SK-N-SH treated with all-trans-retinoic acid at 6 μM for 48 hours (cell line): ENCODE data around the gene MTF2.

Experiments
- BACH2 ChIP-seq: fragments of 250-450 bp; sonication (Bioruptor Pico); IDR thresholded peaks from 2 replicates; pipeline ENCODE4 v1.9.0; 2021; ENCODE audit warnings: mild to moderate bottlenecking, borderline replicate concordance
- ISL1 ChIP-seq: fragments of 250-450 bp; sonication (Bioruptor Pico); IDR thresholded peaks from 2 replicates; pipeline ENCODE4 v2.1.2; 2022; ENCODE audit warnings: mild to moderate bottlenecking, moderate library complexity
- OSR1 ChIP-seq: fragments of 250-450 bp; sonication (Bioruptor Pico); IDR thresholded peaks from 2 replicates; pipeline ENCODE4 v1.8.0; 2022; ENCODE audit warnings: moderate library complexity, mild to moderate bottlenecking, inconsistent platforms
- RARB ChIP-seq: fragments of 250-450 bp; sonication (Bioruptor Pico); IDR thresholded peaks from 2 replicates; pipeline ENCODE4 v1.8.0; 2021; ENCODE audit warnings: mild to moderate bottlenecking, moderate library complexity
- SNAI2 ChIP-seq: fragments of 250-450 bp; sonication (Bioruptor Pico); IDR thresholded peaks from 2 replicates; pipeline ENCODE4 v1.5.0; 2020; ENCODE audit warnings: mild to moderate bottlenecking, moderate library complexity
- TCF4 ChIP-seq: fragments of 250-450 bp; sonication (Bioruptor Pico); IDR thresholded peaks from 2 replicates; pipeline ENCODE4 v1.8.0; 2021; ENCODE audit warnings: mild to moderate bottlenecking, moderate library complexity, borderline replicate concordance
- ZFP3 ChIP-seq: fragments of 250-450 bp; sonication (Bioruptor Pico); IDR thresholded peaks from 2 replicates; pipeline ENCODE4 v1.5.0; 2020; ENCODE audit warnings: mild to moderate bottlenecking, moderate library complexity
- ZNF565 ChIP-seq: fragments of 450-650 bp; formaldehyde crosslinking; conservative IDR thresholded peaks from 2 replicates; pipeline ENCODE4 v1.5.0; 2020; ENCODE audit warnings: low read depth, mild to moderate bottlenecking, moderate library complexity
- ZNF8 ChIP-seq: fragments of 450-650 bp; formaldehyde crosslinking; IDR thresholded peaks from 2 replicates; pipeline ENCODE4 v1.5.0; 2020; ENCODE audit warnings: mild to moderate bottlenecking, moderate library complexity
- TF ChIP-seq, protein P1 (sequence below): fragments of 250-450 bp; sonication (Bioruptor Pico); IDR thresholded peaks from 2 replicates; pipeline ENCODE4 v1.5.0; 2020; ENCODE audit warnings: mild to moderate bottlenecking, moderate library complexity
- TF ChIP-seq, protein P2 (sequence below): fragments of 250-450 bp; sonication (Bioruptor Pico); IDR thresholded peaks from 2 replicates; pipeline ENCODE4 v1.8.0; 2020; ENCODE audit warnings: mild to moderate bottlenecking, moderate library complexity, borderline replicate concordance
- TF ChIP-seq, protein P3 (sequence below): fragments of 250-450 bp; sonication (Bioruptor Pico); IDR thresholded peaks from 2 replicates; pipeline ENCODE4 v1.8.0; 2021; ENCODE audit warnings: low read depth, mild to moderate bottlenecking, moderate library complexity, borderline replicate concordance
- TF ChIP-seq, protein P4 (sequence below): fragments of 250-450 bp; sonication (Bioruptor Pico); IDR thresholded peaks from 2 replicates; pipeline ENCODE4 v1.5.1; 2020; ENCODE audit warnings: low read depth, mild to moderate bottlenecking, moderate library complexity
- TF ChIP-seq, protein P5 (sequence below): fragments of 250-450 bp; sonication (Bioruptor Pico); IDR thresholded peaks from 2 replicates; pipeline ENCODE4 v1.5.1; 2021; ENCODE audit warnings: mild to moderate bottlenecking, moderate library complexity

DNA sequence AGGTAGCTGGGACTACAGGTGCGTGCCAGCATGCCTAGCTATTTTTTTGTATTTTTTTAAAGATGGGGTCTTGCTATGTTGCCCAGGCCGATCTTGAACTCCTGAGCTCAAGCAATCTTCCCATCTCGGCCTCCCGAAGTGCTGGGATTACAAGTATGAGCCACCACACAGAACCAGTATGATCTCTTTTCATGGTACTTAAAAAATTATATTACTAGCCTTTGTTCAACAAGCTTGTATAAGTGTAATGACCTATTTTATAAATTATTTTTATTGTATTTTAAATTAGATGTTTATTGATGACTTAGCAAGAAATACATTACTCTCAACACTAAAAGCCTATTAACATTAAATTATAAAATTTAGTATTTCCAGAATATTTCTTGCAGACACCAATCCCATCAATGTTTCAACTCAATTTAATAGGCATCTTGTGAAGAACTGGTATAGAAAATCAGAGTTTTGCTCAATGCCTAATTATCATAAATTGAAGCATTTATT, 36.0 kb upstream of the MTF2 start:
- no peak for TF ChIP-seq RARB (CRISPR knock-in tag)
- no peak for TF ChIP-seq BACH2 (CRISPR knock-in tag)
- no peak for TF ChIP-seq ZNF8 (CRISPR knock-in tag)
- no peak for TF ChIP-seq ZNF565 (CRISPR knock-in tag)
- TF ChIP-seq, protein P1, sequence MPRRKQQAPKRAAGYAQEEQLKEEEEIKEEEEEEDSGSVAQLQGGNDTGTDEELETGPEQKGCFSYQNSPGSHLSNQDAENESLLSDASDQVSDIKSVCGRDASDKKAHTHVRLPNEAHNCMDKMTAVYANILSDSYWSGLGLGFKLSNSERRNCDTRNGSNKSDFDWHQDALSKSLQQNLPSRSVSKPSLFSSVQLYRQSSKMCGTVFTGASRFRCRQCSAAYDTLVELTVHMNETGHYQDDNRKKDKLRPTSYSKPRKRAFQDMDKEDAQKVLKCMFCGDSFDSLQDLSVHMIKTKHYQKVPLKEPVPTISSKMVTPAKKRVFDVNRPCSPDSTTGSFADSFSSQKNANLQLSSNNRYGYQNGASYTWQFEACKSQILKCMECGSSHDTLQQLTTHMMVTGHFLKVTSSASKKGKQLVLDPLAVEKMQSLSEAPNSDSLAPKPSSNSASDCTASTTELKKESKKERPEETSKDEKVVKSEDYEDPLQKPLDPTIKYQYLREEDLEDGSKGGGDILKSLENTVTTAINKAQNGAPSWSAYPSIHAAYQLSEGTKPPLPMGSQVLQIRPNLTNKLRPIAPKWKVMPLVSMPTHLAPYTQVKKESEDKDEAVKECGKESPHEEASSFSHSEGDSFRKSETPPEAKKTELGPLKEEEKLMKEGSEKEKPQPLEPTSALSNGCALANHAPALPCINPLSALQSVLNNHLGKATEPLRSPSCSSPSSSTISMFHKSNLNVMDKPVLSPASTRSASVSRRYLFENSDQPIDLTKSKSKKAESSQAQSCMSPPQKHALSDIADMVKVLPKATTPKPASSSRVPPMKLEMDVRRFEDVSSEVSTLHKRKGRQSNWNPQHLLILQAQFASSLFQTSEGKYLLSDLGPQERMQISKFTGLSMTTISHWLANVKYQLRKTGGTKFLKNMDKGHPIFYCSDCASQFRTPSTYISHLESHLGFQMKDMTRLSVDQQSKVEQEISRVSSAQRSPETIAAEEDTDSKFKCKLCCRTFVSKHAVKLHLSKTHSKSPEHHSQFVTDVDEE (CRISPR knock-in tag), result no peak
- TF ChIP-seq, protein P2, sequence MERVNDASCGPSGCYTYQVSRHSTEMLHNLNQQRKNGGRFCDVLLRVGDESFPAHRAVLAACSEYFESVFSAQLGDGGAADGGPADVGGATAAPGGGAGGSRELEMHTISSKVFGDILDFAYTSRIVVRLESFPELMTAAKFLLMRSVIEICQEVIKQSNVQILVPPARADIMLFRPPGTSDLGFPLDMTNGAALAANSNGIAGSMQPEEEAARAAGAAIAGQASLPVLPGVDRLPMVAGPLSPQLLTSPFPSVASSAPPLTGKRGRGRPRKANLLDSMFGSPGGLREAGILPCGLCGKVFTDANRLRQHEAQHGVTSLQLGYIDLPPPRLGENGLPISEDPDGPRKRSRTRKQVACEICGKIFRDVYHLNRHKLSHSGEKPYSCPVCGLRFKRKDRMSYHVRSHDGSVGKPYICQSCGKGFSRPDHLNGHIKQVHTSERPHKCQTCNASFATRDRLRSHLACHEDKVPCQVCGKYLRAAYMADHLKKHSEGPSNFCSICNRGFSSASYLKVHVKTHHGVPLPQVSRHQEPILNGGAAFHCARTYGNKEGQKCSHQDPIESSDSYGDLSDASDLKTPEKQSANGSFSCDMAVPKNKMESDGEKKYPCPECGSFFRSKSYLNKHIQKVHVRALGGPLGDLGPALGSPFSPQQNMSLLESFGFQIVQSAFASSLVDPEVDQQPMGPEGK (CRISPR knock-in tag), result no peak
- TF ChIP-seq ZFP3, result no peak
- TF ChIP-seq TCF4 (CRISPR knock-in tag), result no peak
- TF ChIP-seq, protein P3, sequence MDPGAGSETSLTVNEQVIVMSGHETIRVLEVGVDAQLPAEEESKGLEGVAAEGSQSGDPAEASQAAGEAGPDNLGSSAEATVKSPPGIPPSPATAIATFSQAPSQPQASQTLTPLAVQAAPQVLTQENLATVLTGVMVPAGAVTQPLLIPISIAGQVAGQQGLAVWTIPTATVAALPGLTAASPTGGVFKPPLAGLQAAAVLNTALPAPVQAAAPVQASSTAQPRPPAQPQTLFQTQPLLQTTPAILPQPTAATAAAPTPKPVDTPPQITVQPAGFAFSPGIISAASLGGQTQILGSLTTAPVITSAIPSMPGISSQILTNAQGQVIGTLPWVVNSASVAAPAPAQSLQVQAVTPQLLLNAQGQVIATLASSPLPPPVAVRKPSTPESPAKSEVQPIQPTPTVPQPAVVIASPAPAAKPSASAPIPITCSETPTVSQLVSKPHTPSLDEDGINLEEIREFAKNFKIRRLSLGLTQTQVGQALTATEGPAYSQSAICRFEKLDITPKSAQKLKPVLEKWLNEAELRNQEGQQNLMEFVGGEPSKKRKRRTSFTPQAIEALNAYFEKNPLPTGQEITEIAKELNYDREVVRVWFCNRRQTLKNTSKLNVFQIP (CRISPR knock-in tag), result no peak
- TF ChIP-seq, protein P4, sequence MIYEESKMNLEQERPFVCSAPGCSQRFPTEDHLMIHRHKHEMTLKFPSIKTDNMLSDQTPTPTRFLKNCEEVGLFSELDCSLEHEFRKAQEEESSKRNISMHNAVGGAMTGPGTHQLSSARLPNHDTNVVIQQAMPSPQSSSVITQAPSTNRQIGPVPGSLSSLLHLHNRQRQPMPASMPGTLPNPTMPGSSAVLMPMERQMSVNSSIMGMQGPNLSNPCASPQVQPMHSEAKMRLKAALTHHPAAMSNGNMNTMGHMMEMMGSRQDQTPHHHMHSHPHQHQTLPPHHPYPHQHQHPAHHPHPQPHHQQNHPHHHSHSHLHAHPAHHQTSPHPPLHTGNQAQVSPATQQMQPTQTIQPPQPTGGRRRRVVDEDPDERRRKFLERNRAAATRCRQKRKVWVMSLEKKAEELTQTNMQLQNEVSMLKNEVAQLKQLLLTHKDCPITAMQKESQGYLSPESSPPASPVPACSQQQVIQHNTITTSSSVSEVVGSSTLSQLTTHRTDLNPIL (CRISPR knock-in tag), result no peak
- TF ChIP-seq ISL1 (CRISPR knock-in tag), result no peak
- no peak for TF ChIP-seq OSR1 (CRISPR knock-in tag)
- no peak for TF ChIP-seq SNAI2
- TF ChIP-seq, protein P5, sequence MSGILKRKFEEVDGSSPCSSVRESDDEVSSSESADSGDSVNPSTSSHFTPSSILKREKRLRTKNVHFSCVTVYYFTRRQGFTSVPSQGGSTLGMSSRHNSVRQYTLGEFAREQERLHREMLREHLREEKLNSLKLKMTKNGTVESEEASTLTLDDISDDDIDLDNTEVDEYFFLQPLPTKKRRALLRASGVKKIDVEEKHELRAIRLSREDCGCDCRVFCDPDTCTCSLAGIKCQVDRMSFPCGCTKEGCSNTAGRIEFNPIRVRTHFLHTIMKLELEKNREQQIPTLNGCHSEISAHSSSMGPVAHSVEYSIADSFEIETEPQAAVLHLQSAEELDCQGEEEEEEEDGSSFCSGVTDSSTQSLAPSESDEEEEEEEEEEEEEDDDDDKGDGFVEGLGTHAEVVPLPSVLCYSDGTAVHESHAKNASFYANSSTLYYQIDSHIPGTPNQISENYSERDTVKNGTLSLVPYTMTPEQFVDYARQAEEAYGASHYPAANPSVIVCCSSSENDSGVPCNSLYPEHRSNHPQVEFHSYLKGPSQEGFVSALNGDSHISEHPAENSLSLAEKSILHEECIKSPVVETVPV (CRISPR knock-in tag), result no peak
